H9 (cell line): ENCODE measurements around the gene GLCE. TPM values are rescaled to one million over a fixed set of nuclear protein-coding genes. Genes with fewer than 3 reads are reported as not detected.
A peak's percentile ranks its signal among the peaks of the same experiment; 100 is the strongest.

Experiments
- DNase-seq: peaks from one replicate; pipeline ENCODE4 v3.0.0-alpha.2; 2017
- H2AFZ ChIP-seq: one replicate; pipeline ENCODE4 v1.6.1; 2013; ENCODE audit warnings: mild to moderate bottlenecking, low read length, control low read depth, moderate library complexity
- H2AK5ac ChIP-seq: 2 replicates; pipeline ENCODE4 v1.6.1; 2013; ENCODE audit warnings: low read length, control low read depth, mixed read lengths; ENCODE audit not compliant: insufficient read length
- H2BK120ac ChIP-seq: one replicate; pipeline ENCODE4 v1.6.1; 2013; ENCODE audit warnings: low read depth, mild to moderate bottlenecking, low read length, control low read depth, inconsistent platforms; ENCODE audit not compliant: poor library complexity, severe bottlenecking
- H2BK12ac ChIP-seq: 2 replicates; pipeline ENCODE4 v1.6.1; 2013; ENCODE audit warnings: low read length, control low read depth, mixed read lengths, low read depth; ENCODE audit not compliant: insufficient read length
- H2BK15ac ChIP-seq: 2 replicates; pipeline ENCODE4 v1.6.1; 2013; ENCODE audit warnings: low read depth, low read length, control low read depth
- H2BK20ac ChIP-seq: one replicate; pipeline ENCODE4 v1.6.1; 2013; ENCODE audit warnings: low read depth, mild to moderate bottlenecking, low read length, control low read depth, inconsistent platforms; ENCODE audit not compliant: poor library complexity, severe bottlenecking
- H2BK5ac ChIP-seq: 2 replicates; pipeline ENCODE4 v1.6.1; 2013; ENCODE audit warnings: low read length, control low read depth, mixed read lengths; ENCODE audit not compliant: insufficient read length
- H3K14ac ChIP-seq: 2 replicates; pipeline ENCODE4 v1.6.1; 2013; ENCODE audit warnings: low read length, control low read depth; ENCODE audit not compliant: insufficient read depth
- H3K18ac ChIP-seq: 2 replicates; pipeline ENCODE4 v1.6.1; 2013; ENCODE audit warnings: low read depth, mild to moderate bottlenecking, mixed read lengths, low read length, control low read depth; ENCODE audit not compliant: insufficient read length
- H3K23ac ChIP-seq: 2 replicates; pipeline ENCODE4 v1.6.1; 2013; ENCODE audit warnings: low read length, control low read depth, mixed read lengths, low read depth; ENCODE audit not compliant: insufficient read length
- H3K23me2 ChIP-seq: 2 replicates; pipeline ENCODE4 v1.6.1; 2013; ENCODE audit warnings: low read depth, mild to moderate bottlenecking, mixed read lengths, low read length, control low read depth; ENCODE audit not compliant: insufficient read length, poor library complexity, severe bottlenecking
- H3K27ac ChIP-seq: 2 replicates; pipeline ENCODE4 v1.5.1; 2013; ENCODE audit warnings: low read length, control low read depth, mixed read lengths, low read depth; ENCODE audit not compliant: insufficient read length
- H3K27me3 ChIP-seq: 2 replicates; pipeline ENCODE4 v1.6.1; 2013; ENCODE audit warnings: low read length, control low read depth, inconsistent platforms; ENCODE audit not compliant: insufficient read depth
- H3K4ac ChIP-seq: 2 replicates; pipeline ENCODE4 v1.6.1; 2013; ENCODE audit warnings: low read depth, mild to moderate bottlenecking, control low read depth, inconsistent platforms, low read length, moderate library complexity
- H3K4me1 ChIP-seq: 2 replicates; pipeline ENCODE4 v1.6.1; 2013; ENCODE audit warnings: low read length, control low read depth, inconsistent platforms; ENCODE audit not compliant: insufficient read depth
- H3K4me2 ChIP-seq: 2 replicates; pipeline ENCODE4 v1.6.1; 2013; ENCODE audit warnings: low read length, control low read depth, mixed read lengths; ENCODE audit not compliant: insufficient read length, insufficient read depth
- H3K56ac ChIP-seq: 2 replicates; pipeline ENCODE4 v1.6.1; 2013; ENCODE audit warnings: low read depth, mild to moderate bottlenecking, mixed read lengths, low read length, control low read depth; ENCODE audit not compliant: insufficient read length
- H3K79me1 ChIP-seq: 2 replicates; pipeline ENCODE4 v1.6.1; 2013; ENCODE audit warnings: low read depth, mild to moderate bottlenecking, moderate library complexity, low read length, control low read depth, inconsistent platforms; ENCODE audit not compliant: insufficient read depth, poor library complexity, severe bottlenecking
- H3K79me2 ChIP-seq: 2 replicates; pipeline ENCODE4 v1.6.1; 2013; ENCODE audit warnings: low read length, control low read depth, inconsistent platforms; ENCODE audit not compliant: insufficient read depth
- H3K9ac ChIP-seq: 2 replicates; pipeline ENCODE4 v1.6.1; 2013; ENCODE audit warnings: low read length, control low read depth, mixed read lengths; ENCODE audit not compliant: insufficient read length; ENCODE audit errors: extremely low read depth
- H3K9me3 ChIP-seq: one replicate; pipeline ENCODE4 v1.6.1; 2013; ENCODE audit warnings: low read depth, low read length, inconsistent platforms; ENCODE audit not compliant: control insufficient read depth
- H3T11ph ChIP-seq: one replicate; pipeline ENCODE4 v1.6.1; 2013; ENCODE audit warnings: mild to moderate bottlenecking, low read length, control low read depth, inconsistent platforms
- H4K20me1 ChIP-seq: one replicate; pipeline ENCODE4 v1.6.1; 2013; ENCODE audit not compliant: control insufficient read depth, insufficient read length, insufficient read depth
- H4K5ac ChIP-seq: 2 replicates; pipeline ENCODE4 v1.6.1; 2013; ENCODE audit warnings: low read depth, mild to moderate bottlenecking, mixed read lengths, low read length, control low read depth; ENCODE audit not compliant: insufficient read length
- H4K8ac ChIP-seq: replicated peaks from 2 replicates; pipeline ENCODE4 v1.6.1; 2013; ENCODE audit warnings: low read length, control low read depth, mixed read lengths, low read depth; ENCODE audit not compliant: insufficient read length
- H4K91ac ChIP-seq: 2 replicates; pipeline ENCODE4 v1.6.1; 2013; ENCODE audit warnings: low read depth, mild to moderate bottlenecking, moderate library complexity, mixed read lengths, low read length, control low read depth; ENCODE audit not compliant: insufficient read length
- H3K27ac Mint-ChIP-seq, 3 experiments: 2 replicates in 2 of 3; 3 replicates in 1 of 3; pipeline ENCODE4 v1.8.0; 2020 to 2021; ENCODE audit warnings: mixed read lengths in 3 of 3, mild to moderate bottlenecking in 1 of 3, moderate library complexity in 1 of 3
- H3K27me3 Mint-ChIP-seq: 2 replicates; pipeline ENCODE4 v1.8.0; 2021; ENCODE audit warnings: low read depth, mild to moderate bottlenecking, moderate library complexity, mixed read lengths
- H3K36me3 Mint-ChIP-seq, 3 experiments: 2 replicates in 2 of 3; 3 replicates in 1 of 3; pipeline ENCODE4 v1.8.0; 2020 to 2021; ENCODE audit warnings: low read depth in 3 of 3, mixed read lengths in 3 of 3; ENCODE audit not compliant: insufficient read depth in 1 of 3
- H3K4me1 Mint-ChIP-seq, 2 experiments: 2 replicates each; pipeline ENCODE4 v1.8.0; 2020; ENCODE audit warnings: mixed read lengths in 2 of 2
- H3K4me3 Mint-ChIP-seq, 2 experiments: 2 replicates in 1 of 2; 3 replicates in 1 of 2; pipeline ENCODE4 v1.8.0; 2020 to 2021; ENCODE audit warnings: mild to moderate bottlenecking in 2 of 2, mixed read lengths in 2 of 2, moderate library complexity in 1 of 2
- H3K9me3 Mint-ChIP-seq, 2 experiments: 2 replicates in 1 of 2; 3 replicates in 1 of 2; pipeline ENCODE4 v1.8.0; 2020; ENCODE audit warnings: mild to moderate bottlenecking in 2 of 2, mixed read lengths in 2 of 2, moderate library complexity in 1 of 2
- CTCF ChIP-seq: fragments of 200-600 bp; sonication (generic); conservative IDR thresholded peaks from 3 replicates; pipeline ENCODE4 v1.8.0; 2021; ENCODE audit warnings: antibody characterized with exemption, mild to moderate bottlenecking
- WGBS: extraction: QIAGEN DNeasy Blood & Tissue Kit; methylation state at CpG from one replicate; pipeline ENCODE4 v1.1.7; 2013; ENCODE audit warnings: missing lambda C conversion rate, low lambda C conversion rate, mixed read lengths; ENCODE audit not compliant: insufficient read length; ENCODE audit errors: extremely low coverage; 5-methylcytosine and 5-hydroxymethylcytosine counted together
- total RNA-seq: library from RNA; stranded (reverse); gene quantifications from 2 replicates; pipeline ENCODE4 v1.2.1, GENCODE V29; 2021

GLCE gene
- total RNA-seq, 1 experiment from 2014 or later = 12.2 TPM

GRCh38 chr15:69265347-69265955, 105.0 kb downstream of the GLCE start:
- no peak overlapping the region for H3K18ac ChIP-seq
- H2AFZ ChIP-seq = no peak overlapping the region
- DNase-seq = no peak
- H2BK120ac ChIP-seq = no peak overlapping the region
- no peak overlapping the region for H2BK20ac ChIP-seq
- no CpG with 5 or more reads among the region's 5 CpGs for WGBS
- H3K27me3 ChIP-seq = no peaks in the 10 kb centered on the region
- no peak overlapping the region for H4K5ac ChIP-seq
- no peak overlapping the region for H3K14ac ChIP-seq
- H3K23ac ChIP-seq = no peak overlapping the region
- no peak overlapping the region for H2BK5ac ChIP-seq
- no peaks in the 10 kb centered on the region for H3K79me1 ChIP-seq
- H3K79me2 ChIP-seq = no peaks in the 10 kb centered on the region
- no peak overlapping the region for H3T11ph ChIP-seq
- no peak overlapping the region for H4K8ac ChIP-seq
- no peak overlapping the region for H3K4ac ChIP-seq
- no peak overlapping the region for H3K9ac ChIP-seq
- no peaks in the 10 kb centered on the region for H3K4me1 ChIP-seq
- no peak overlapping the region for H3K56ac ChIP-seq
- no peak overlapping the region for H4K91ac ChIP-seq
- no peak overlapping the region for H3K4me3 Mint-ChIP-seq
- no peaks in the 10 kb centered on the region for H3K9me3 ChIP-seq
- H2AK5ac ChIP-seq = no peak overlapping the region
- H2BK12ac ChIP-seq = no peak overlapping the region
- peaks cover under 1% of the 10 kb centered on the region in 2 experiments; a peak in 3 of 4 replicates for H3K4me1 Mint-ChIP-seq
- H3K4me2 ChIP-seq = no peak overlapping the region
- H3K27ac Mint-ChIP-seq = no peak overlapping the region
- no peaks in the 10 kb centered on the region for H3K27me3 Mint-ChIP-seq
- H4K20me1 ChIP-seq = no peaks in the 10 kb centered on the region
- H2BK15ac ChIP-seq = no peak overlapping the region
- H3K9me3 Mint-ChIP-seq = no peaks in the 10 kb centered on the region
- TF ChIP-seq CTCF = peak; percentile 76
- no peak overlapping the region for H3K27ac ChIP-seq
- no peaks in the 10 kb centered on the region; a peak in 1 of 7 replicates for H3K36me3 Mint-ChIP-seq
- H3K23me2 ChIP-seq = no peaks in the 10 kb centered on the region
